Hepatocyte (in vitro differentiated cells): ENCODE measurements around the gene EVA1A. TPM values are rescaled to one million over a fixed set of nuclear protein-coding genes. Genes with fewer than 3 reads are reported as not detected.

Source experiments
- DNase-seq: peaks from one replicate; pipeline ENCODE4 v3.0.0-alpha.2; 2016; ENCODE audit warnings: low spot score
- H2AFZ ChIP-seq: fragments of 200-600 bp; sonication (generic); 2 replicates; pipeline ENCODE4 v1.6.0; 2016; ENCODE audit warnings: antibody characterized with exemption, mild to moderate bottlenecking
- H3K27ac ChIP-seq: fragments of 200-600 bp; sonication (generic); 2 replicates; pipeline ENCODE4 v1.5.1; 2016; ENCODE audit warnings: mild to moderate bottlenecking
- H3K27me3 ChIP-seq: fragments of 200-600 bp; sonication (generic); 2 replicates; pipeline ENCODE4 v1.6.1; 2016
- H3K36me3 ChIP-seq: fragments of 200-600 bp; sonication (generic); replicated peaks from 2 replicates; pipeline ENCODE4 v1.5.1; 2016; ENCODE audit warnings: low read depth; ENCODE audit not compliant: insufficient read depth
- H3K4me1 ChIP-seq: fragments of 200-600 bp; sonication (generic); 2 replicates; pipeline ENCODE4 v1.5.1; 2016; ENCODE audit warnings: mild to moderate bottlenecking, moderate library complexity; ENCODE audit not compliant: insufficient read depth
- H3K4me2 ChIP-seq: fragments of 200-600 bp; sonication (generic); 2 replicates; pipeline ENCODE4 v1.6.0; 2016
- H3K4me3 ChIP-seq: fragments of 200-600 bp; sonication (generic); 2 replicates; pipeline ENCODE4 v1.5.1; 2016; ENCODE audit warnings: mild to moderate bottlenecking
- H3K79me2 ChIP-seq: fragments of 200-600 bp; sonication (generic); 2 replicates; pipeline ENCODE4 v1.6.0; 2017; ENCODE audit warnings: mild to moderate bottlenecking
- H3K9me2 ChIP-seq: fragments of 200-600 bp; sonication (generic); replicated peaks from 2 replicates; pipeline ENCODE4 v1.6.0; 2017; ENCODE audit warnings: mild to moderate bottlenecking; ENCODE audit not compliant: insufficient read depth
- H3K9me3 ChIP-seq: fragments of 200-600 bp; sonication (generic); 2 replicates; pipeline ENCODE4 v1.5.1; 2016; ENCODE audit warnings: low read depth, mild to moderate bottlenecking
- H4K20me1 ChIP-seq: fragments of 200-600 bp; sonication (generic); 2 replicates; pipeline ENCODE4 v1.6.0; 2016; ENCODE audit warnings: mild to moderate bottlenecking; ENCODE audit not compliant: insufficient read depth, poor library complexity, severe bottlenecking
- CTCF ChIP-seq: fragments of 200-600 bp; sonication (generic); IDR thresholded peaks from 2 replicates; pipeline ENCODE4 v1.5.1; 2016; ENCODE audit warnings: antibody characterized with exemption, mild to moderate bottlenecking; ENCODE audit not compliant: poor library complexity
- EZH2 ChIP-seq: fragments of 200-600 bp; sonication (generic); IDR thresholded peaks from 2 replicates; pipeline ENCODE4 v1.6.1; 2016; ENCODE audit warnings: antibody characterized with exemption, mild to moderate bottlenecking, borderline replicate concordance
- EZH2phosphoT487 ChIP-seq: fragments of 200-600 bp; sonication (generic); IDR thresholded peaks from one replicate; pipeline ENCODE4 v1.6.1; 2018; ENCODE audit warnings: antibody characterized with exemption, mild to moderate bottlenecking, low read depth, moderate library complexity; ENCODE audit not compliant: unreplicated experiment, severe bottlenecking
- WGBS: methylation state at CpG from one replicate; pipeline ENCODE4 v1.1.6; 2016; ENCODE audit warnings: low lambda C conversion rate; ENCODE audit errors: missing lambda C conversion rate; 5-methylcytosine and 5-hydroxymethylcytosine counted together
- polyA plus RNA-seq: library from polyadenylated mRNA; unstranded; fragments of >200 nt; fragmentation: Nextera tagmentation; extraction: Ambion mirVana; gene quantifications from 2 replicates; pipeline ENCODE4 v1.2.1, GENCODE V29; 2016
- total RNA-seq: library from RNA; depleted of rRNA; stranded (reverse); fragments of >200 nt; gene quantifications from 2 replicates; pipeline ENCODE4 v1.2.3, GENCODE V29; 2014

Gene EVA1A
- total and polyA plus RNA-seq, 2 experiments from 2014 or later, result 15.3 to 30.8 TPM

GRCh38 chr2:75545387-75545786 lies 15.4 kb downstream of the EVA1A start:
- H3K79me2 ChIP-seq, result peaks cover 3% of the 10 kb centered on the region
- no peak for DNase-seq
- no peaks in the 10 kb centered on the region for H3K9me2 ChIP-seq
- H3K27me3 ChIP-seq, result no peaks in the 10 kb centered on the region
- no peak overlapping the region for H3K4me3 ChIP-seq
- 94% methylated on average over 3 of the region's 3 CpGs for WGBS
- H3K4me1 ChIP-seq, result peaks cover 11% of the 10 kb centered on the region
- H4K20me1 ChIP-seq, result no peaks in the 10 kb centered on the region
- H3K36me3 ChIP-seq, result no peaks in the 10 kb centered on the region
- no peak for TF ChIP-seq CTCF
- no peak for TF ChIP-seq EZH2phosphoT487
- TF ChIP-seq EZH2, result no peak
- H3K27ac ChIP-seq, result no peak overlapping the region
- H3K9me3 ChIP-seq, result no peaks in the 10 kb centered on the region
- H3K4me2 ChIP-seq, result no peak overlapping the region
- H2AFZ ChIP-seq, result no peak overlapping the region

- H3K9me2 ChIP-seq, result no peaks in the 10 kb centered on the region
- peaks cover 7% of the 10 kb centered on the region for H3K4me1 ChIP-seq
- no peaks in the 10 kb centered on the region for H3K9me3 ChIP-seq
- H3K4me2 ChIP-seq, result no peak overlapping the region
- TF ChIP-seq EZH2phosphoT487, result no peak
- no peak for TF ChIP-seq CTCF
- no peak for TF ChIP-seq EZH2
- H2AFZ ChIP-seq, result no peak overlapping the region
- no peak overlapping the region for H3K27ac ChIP-seq
- H4K20me1 ChIP-seq, result no peaks in the 10 kb centered on the region
- H3K36me3 ChIP-seq, result no peaks in the 10 kb centered on the region
- no peak overlapping the region for H3K4me3 ChIP-seq
- H3K79me2 ChIP-seq, result no peaks in the 10 kb centered on the region
- DNase-seq, result no peak
- WGBS, result 77% methylated on average over 4 of the region's 4 CpGs
- H3K27me3 ChIP-seq, result no peaks in the 10 kb centered on the region
Observed at GRCh38 chr2:75543446-75543845, 17.3 kb downstream of the EVA1A start.

GRCh38 chr2:75541430-75541829 lies 19.3 kb downstream of the EVA1A start:
- H3K4me2 ChIP-seq, result no peak overlapping the region
- H2AFZ ChIP-seq, result no peak overlapping the region
- no peaks in the 10 kb centered on the region for H3K9me2 ChIP-seq
- no peaks in the 10 kb centered on the region for H4K20me1 ChIP-seq
- WGBS, result 100% methylated on average over 3 of the region's 3 CpGs
- no peaks in the 10 kb centered on the region for H3K27me3 ChIP-seq
- H3K4me1 ChIP-seq, result no peaks in the 10 kb centered on the region
- no peak for TF ChIP-seq CTCF
- TF ChIP-seq EZH2, result no peak
- no peak for TF ChIP-seq EZH2phosphoT487
- peaks cover 6% of the 10 kb centered on the region for H3K79me2 ChIP-seq
- no peak overlapping the region for H3K27ac ChIP-seq
- no peaks in the 10 kb centered on the region for H3K36me3 ChIP-seq
- H3K4me3 ChIP-seq, result no peak overlapping the region
- no peaks in the 10 kb centered on the region for H3K9me3 ChIP-seq
- no peak for DNase-seq

- Histone ChIP-seq H4K20me1 (no peaks in the 10 kb centered on the region), H2AFZ (no peak overlapping the region), H3K9me3 (no peaks in the 10 kb centered on the region), H3K4me3 (no peak overlapping the region), H3K4me1 (no peaks in the 10 kb centered on the region), H3K9me2 (no peaks in the 10 kb centered on the region), H3K27ac (no peak overlapping the region), H3K79me2 (peaks cover 10% of the 10 kb centered on the region), H3K4me2 (no peak overlapping the region), H3K36me3 (no peaks in the 10 kb centered on the region), H3K27me3 (no peaks in the 10 kb centered on the region)
- no peak for DNase-seq
- WGBS, result 94% methylated on average over 4 of the region's 4 CpGs
- TF ChIP-seq CTCF (no peak), EZH2 (no peak), EZH2phosphoT487 (no peak)
Observed at GRCh38 chr2:75540994-75541393, 19.7 kb downstream of the EVA1A start.
